TTC549 (cell line): ENCODE data around the gene EXD1.
"Not testable (repeated sequence)": the region's sequence is repeated elsewhere in the genome, so short reads cannot be mapped to it uniquely, and the experiment has no call there.

Source experiments
- FAIRE-seq: peaks from 2 replicates; lab custom pipeline; 2012; peaks lifted over from hg19 to GRCh38; lab: Jason Lieb, UNC

Gene EXD1

DNA sequence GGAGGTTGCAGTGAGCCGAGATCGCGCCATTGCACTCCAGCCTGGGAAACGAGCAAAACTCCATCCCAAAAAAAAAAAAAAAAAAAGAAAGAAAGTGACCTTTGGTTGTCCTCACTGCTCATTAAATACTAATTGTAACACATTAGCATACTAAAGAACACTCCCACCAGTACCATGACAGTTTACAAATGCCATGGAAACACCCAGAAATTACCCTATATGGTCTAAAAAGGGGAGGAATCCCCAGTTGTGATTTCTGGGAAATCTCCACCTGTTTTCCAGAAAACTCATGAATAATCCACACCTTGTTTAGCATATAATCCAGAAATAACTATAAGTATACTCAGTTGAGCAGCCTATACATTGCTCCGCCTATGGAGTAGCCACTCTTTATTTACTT is 90.9 kb downstream of the EXD1 start:
- no peak for FAIRE-seq

DNA sequence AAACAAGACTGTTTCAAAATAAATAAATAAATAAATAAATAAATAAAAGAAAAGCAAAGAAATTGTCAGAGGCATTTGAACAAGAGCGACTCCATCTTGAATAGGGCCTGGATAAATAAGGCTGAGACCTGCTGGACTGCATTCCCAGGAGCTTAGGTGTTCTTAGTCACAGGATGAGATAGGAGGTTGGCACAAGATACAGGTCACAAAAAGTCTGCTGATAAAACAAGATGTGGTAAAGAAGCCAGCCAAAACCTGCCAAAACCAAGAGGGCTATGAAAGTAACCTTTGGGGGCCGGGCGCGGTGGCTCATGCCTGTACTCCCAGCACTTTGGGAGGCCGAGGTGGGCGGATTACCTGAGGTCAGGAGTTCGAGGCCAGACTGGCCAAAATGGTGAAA is 91.4 kb downstream of the EXD1 start:
- not testable (repeated sequence) for FAIRE-seq

- not testable (repeated sequence) for FAIRE-seq
These were observed 95.0 kb downstream of the EXD1 start for GRCh38 chr15:41135580-41135979.

GRCh38 chr15:41133454-41133853 is 97.1 kb downstream of the EXD1 start:
- FAIRE-seq, result no peak
